Ovary (tissue), 3 donors: ENCODE measurements around the gene PAK4.

Experiments used
- EP300 ChIP-seq: sonication (generic); formaldehyde crosslinking; IDR thresholded peaks from one replicate; pipeline ENCODE4 v1.6.1; 2017; ENCODE audit warnings: antibody characterized with exemption
- POLR2A ChIP-seq: fragments of 450-650 bp; IDR thresholded peaks from one replicate; pipeline ENCODE4 v1.6.1; 2017; ENCODE audit warnings: antibody characterized with exemption, mild to moderate bottlenecking, moderate library complexity
- TF ChIP-seq, protein P1 (sequence below), 3 donors: fragments of 450-650 bp in 2 of 3; fragments of 200-600 bp in 1 of 3; IDR thresholded peaks; one replicate each; pipeline versions ENCODE4 v1.5.1 to v1.8.0; 2016 to 2022; ENCODE audit warnings: antibody characterized with exemption in 3 of 3, mild to moderate bottlenecking in 1 of 3
- donor health status: DM: no; HTN: no; CAD: no.

DNA sequence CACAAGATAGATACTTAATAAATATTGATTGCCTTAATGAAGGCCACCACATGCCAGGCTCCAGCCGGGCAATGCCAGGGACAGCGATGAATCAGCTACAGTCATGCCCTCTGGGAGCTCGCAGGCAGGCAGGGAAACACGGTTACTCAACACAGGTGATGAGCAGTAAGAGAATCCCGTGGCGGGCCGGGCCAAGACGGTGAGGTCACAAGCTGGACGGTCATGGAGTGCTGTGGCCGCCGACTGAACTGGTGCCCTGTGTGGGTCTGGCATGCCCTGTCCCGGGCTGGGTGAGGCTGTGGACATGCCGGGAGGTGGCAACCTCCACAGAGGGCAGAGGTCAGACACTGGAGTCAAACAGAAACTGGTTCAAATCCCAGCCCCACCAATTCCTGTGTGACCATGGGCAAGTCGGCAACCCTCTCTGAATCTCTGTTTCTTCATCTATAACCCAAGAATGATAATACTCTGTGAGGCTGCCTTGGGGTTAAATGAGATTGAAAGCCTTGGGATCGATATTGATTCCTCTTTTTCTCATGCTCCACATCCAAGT lies 13.2 kb upstream of the PAK4 start:
- TF ChIP-seq, protein P1, sequence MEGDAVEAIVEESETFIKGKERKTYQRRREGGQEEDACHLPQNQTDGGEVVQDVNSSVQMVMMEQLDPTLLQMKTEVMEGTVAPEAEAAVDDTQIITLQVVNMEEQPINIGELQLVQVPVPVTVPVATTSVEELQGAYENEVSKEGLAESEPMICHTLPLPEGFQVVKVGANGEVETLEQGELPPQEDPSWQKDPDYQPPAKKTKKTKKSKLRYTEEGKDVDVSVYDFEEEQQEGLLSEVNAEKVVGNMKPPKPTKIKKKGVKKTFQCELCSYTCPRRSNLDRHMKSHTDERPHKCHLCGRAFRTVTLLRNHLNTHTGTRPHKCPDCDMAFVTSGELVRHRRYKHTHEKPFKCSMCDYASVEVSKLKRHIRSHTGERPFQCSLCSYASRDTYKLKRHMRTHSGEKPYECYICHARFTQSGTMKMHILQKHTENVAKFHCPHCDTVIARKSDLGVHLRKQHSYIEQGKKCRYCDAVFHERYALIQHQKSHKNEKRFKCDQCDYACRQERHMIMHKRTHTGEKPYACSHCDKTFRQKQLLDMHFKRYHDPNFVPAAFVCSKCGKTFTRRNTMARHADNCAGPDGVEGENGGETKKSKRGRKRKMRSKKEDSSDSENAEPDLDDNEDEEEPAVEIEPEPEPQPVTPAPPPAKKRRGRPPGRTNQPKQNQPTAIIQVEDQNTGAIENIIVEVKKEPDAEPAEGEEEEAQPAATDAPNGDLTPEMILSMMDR (IDR thresholded peaks at IDR 0.05) = no peak
- TF ChIP-seq POLR2A (no peak), EP300 (no peak)
